Measurements from ENCODE around the gene ZNF277. TPM values are rescaled to one million over a fixed set of nuclear protein-coding genes. Genes with fewer than 3 reads are reported as not detected.
A peak's percentile ranks its signal among the peaks of the same experiment; 100 is the strongest.

Gene ZNF277
- polyA plus RNA-seq, 5 donors: 24.0 to 39.2 (median 36.3) TPM

DNA sequence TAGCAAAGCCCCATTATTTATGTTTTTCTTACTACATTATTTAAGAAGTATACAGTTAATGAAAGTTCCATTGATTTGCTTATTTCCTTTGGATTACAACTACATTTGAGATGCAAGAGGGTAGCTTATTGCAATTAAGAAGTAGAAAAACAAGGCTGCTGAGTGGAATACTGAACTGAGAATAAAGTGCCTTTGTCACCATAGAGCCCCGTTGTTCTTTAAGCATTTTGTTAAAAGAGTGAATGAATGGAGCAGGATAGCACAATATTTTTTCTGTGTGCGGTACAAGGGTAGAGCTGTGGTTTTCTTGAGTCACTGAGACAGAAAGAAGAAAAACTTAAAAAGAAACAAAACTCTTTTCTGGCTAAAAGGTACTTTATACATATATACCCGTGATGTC is 45.6 kb downstream of the ZNF277 start:
- DNase-seq: no peak

DNA sequence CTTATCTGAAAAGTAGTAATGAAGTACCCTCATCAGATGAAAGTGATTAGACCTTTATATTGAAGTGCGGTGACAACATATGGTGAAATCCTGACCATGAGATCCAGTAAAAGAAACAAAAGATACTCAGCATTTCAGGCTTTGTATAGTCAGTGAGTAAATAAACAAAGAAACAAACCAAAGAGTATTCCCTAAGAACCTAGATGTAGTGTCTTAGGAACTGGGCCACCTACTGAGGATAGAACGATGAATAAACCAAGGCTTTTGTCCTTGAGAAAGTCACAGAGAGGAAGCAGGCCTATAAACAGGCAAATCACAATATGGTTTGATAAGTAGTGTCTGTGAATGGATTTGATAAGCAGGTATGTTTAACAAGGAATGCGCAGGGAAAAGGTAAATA is 46.2 kb downstream of the ZNF277 start:
- no peak for DNase-seq

DNA sequence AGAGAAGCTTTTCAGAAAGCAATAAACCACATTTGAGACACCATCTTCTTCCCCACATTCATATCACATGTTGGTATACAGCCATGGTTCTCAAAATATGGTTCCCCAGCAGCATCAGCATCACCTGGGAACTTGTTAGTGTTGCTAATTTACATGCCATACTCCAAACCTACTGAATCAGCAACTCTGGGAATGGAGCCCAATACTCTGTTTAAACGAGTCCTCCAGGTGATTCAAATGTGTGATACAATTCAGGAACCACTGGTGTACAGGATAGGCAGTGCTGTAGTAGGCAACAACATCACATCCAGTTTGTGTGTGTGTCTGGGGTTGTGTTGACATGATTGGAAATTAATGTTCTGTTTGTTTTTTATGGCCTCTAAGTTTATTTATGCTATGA is 47.7 kb downstream of the ZNF277 start:
- no peak for DNase-seq

DNA sequence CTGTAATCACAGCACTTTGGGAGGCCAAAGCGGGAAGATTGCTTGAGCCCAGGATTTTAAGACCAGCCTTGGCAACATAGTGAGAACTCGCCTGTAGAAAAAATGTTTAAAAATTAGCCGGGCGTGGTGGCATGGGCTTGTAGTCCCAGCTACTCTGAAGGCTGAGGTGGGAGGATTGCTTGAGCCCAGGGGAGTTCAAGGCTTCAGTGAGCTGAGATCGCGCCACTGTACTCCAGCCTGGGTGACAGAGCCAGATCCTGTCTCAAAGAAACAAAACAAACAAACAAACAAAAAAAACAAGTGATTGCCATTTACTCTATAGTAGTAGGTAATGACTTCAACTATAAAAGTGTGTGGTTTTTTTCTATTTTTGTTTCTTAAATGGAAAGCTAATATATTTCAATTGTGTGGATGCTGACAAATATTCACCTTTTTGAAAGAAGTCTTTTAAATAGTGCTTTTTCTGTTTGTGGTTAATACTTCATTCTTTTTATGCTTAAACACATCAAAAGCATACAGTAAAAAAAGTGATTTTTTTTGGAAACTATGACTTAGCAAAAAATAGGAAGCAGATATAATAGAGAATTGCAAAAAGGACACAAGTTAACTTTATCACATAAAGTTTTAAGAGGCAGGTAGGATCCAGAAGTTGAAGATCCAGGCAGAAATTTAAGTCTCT is 48.4 kb downstream of the ZNF277 start:
- no peak for DNase-seq

DNA sequence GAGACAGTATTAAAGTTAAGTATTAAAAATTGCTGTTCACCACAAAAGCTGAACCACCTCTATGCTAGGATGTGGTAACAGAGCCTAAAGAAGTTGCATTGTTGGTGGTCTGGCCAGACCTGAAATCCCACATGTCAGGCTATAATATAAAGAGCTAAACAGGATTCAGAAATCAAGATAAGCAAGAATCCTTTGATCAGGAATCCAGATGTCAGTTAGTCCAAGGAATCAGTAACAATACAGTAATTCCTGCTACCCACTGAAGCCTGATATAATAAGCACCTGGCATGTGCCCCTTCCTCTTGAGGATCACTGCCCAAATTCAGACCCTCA is 48.9 kb downstream of the ZNF277 start:
- DNase-seq: no peak

DNA sequence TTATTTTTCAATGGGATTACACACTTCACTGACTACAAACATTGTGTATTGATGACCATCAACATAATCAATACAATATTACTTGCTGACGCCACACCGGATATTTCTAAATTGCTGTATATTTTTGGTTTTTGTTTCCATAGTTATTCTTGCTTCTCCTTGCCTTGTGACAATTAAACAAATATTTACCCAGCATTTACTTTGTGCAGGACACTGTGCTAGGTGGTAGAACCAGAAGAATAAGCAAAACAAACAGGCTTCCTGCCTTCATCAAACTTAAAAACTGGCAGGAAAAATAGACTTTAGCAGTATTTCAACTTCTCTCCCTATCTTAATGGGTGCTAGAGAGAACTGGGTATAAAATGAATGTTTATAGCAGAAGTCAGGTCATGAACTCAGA is 50.6 kb downstream of the ZNF277 start:
- no peak for DNase-seq

DNA sequence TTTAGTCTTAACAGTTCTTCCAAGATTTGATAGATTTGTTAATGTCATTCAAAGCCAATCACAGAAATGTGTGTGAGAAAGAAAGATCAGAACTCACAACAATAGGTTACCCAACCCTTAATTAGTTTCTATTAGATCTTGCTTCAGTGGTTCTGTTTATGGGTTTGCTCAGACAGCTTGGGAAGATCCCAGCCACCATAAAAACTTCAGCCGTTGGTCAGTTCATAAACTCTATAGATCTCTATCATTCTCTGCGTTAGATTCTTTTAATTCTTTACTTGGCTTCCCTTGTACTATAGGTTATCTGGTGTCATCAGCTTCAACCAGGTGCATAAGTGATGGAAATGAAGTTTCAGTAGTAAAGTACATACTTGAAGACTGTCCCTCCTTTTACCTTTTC is 54.4 kb downstream of the ZNF277 start:
- no peak for DNase-seq

DNA sequence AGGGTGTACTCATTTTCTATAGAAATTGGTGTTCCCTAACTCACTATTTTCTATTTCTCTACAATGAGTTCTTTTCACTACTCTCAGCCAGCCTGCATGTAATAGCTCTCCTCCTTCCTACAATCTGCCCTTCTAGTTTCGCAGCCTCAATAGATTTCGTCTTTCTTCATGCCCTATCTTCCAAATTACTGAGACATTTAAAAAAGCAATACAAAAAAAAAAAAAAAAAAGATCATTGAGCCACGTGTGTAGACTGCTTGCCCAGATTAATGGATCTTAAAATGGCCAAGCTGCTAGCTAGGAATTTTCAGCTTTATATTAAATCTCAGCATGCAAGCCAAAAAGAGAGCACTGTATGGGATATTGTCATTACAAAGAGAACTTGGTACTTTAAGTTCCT is 55.5 kb downstream of the ZNF277 start:
- DNase-seq: no peak

DNA sequence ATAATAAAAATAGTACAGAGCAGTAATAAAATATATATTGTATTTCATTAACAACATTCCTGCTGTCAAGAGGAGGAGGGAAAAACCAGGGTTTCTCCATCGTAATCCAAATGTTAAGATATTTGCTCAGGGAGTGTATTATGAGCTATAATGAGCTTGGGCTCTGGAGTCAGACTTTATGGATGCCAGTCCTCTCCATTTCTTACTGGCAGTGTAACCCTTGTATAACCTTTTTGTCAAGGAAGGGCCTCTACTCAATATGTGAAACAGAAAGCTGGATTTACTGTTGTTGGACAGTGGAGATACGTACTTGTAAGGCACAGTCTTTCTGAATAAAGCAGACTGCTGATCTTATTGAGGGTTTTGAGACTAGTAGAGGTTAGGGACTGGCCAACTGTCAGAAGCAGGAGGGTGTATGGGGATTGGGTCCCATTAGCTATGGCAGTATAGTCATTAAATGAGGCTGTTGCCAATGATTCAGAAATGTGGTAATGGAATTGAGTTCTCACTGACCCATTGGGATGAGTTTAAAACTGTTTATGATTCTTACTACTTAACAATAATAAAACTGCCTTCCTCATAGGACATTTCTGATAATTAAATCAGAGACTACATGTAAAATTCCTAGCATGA is 56.5 kb downstream of the ZNF277 start:
- peak in 1 of 2 donors; percentile 21 for DNase-seq

DNA sequence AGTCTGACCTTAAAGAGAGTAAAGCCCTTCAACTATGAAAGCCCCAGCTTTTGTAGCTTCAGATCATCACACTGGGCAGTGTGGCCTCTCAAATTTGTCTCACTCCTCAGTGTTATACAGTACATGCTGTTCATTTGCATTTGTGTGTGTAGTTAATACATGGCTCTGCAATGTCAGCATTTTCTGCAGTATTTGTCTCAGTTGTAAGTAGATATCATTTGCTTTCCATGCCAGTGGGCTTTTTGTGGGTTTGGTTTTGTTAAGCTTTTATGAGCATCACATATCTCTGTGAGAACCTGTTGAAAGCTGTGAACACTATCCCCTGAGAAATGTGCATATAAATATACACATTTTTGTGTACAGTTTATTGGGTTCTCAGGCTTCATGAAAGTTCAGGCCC is 57.0 kb downstream of the ZNF277 start:
- DNase-seq: no peak

DNA sequence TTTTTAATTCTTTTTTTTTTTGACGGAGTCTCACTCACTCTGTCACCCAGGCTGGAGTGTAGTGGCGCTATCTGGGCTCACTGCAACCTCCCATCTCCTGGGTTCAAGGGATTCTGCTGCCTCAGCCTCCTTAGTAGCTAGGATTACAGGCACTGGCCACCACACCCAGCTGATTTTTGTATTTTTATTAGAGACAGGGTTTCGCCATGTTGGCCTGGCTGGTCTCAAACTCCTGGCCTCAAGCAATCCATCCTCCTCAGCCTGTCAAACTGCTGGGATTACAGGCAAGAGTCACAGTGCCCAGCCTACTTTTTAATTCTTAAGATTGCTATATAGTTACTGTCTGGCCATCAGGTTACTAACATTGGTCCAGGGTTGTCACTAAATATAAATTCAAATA is 59.6 kb downstream of the ZNF277 start:
- no peak for DNase-seq

DNA sequence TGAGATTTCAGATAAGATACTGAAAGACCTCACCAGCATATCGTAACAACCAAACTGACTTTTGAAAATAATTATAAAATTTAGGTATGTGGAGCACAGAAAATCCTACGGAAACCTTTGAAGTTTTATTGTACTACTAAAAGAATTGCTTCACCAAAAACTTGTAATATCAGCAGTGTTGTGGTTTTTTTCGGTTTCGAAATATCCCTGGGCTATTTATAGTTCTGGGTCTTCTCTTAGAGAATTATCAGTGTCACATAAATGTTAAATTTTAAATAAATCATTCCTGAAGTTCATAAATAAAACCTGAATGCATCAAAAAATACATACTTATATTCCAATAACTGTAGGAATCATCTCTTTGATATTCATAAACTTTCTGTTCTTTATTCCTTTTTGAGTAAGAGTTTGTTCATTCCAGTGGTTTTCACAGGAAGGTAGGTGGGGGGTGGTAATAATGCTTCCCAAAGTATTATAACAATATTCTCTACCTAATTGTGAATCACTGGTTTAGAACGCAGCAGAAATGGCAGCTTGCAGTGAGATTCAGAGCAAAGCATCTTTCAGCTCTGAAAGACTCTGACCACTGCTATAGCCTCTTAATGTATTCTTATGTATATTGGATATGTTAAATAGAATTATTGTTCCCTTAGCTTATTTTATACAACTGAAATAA is 60.2 kb downstream of the ZNF277 start:
- no peak for DNase-seq

DNA sequence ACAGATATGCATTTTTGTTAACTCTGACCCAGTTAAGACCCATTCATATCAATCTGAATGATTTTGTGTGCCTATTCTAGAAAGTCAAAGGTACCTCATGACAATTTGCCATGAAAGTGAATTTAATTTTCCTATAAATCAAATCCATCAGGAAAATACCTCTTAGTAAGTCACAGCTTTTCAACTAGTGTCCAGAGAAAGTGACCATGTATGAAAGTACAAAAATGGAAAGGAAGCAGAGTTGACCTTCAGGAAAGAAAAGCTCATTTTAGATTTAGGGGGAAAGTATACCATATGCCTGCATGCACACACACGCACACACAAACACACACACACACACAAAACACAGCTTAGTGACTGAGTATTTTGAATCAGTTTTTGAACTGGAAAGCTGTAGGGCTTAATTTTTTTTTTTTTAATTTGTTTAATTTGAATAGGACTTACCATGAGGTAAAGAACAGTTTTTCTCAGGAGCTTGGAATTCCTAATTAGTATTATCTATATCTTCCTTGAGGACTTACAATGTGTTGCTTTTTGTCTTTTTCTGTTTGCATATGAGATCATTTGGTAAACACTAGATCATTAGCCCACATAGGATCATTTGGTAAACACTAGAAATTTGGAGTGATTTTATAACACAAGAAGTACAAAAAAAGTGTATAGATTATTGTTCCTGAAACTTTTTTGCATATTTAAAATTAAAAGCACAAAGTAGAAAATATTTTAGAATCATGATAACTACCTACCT is 61.6 kb downstream of the ZNF277 start:
- DNase-seq: no peak

DNA sequence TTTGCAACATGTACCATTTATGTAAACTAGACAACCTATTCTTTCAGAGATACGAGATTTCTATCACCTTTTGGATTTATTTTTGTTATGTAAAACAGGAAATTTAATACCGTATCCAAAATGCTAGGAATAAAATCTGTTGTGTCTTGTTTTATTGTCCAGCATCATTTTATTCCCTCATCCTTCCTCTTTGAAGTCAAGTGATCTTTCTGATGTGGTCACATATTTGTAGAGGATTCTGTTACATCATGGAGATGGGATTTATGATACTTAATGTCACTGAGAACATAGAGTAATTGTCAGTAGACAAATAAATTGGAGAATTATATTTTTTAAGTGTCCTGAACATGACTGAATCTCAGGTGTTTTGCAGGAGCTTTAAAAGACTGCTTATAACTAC is 64.7 kb downstream of the ZNF277 start:
- DNase-seq: no peak

DNA sequence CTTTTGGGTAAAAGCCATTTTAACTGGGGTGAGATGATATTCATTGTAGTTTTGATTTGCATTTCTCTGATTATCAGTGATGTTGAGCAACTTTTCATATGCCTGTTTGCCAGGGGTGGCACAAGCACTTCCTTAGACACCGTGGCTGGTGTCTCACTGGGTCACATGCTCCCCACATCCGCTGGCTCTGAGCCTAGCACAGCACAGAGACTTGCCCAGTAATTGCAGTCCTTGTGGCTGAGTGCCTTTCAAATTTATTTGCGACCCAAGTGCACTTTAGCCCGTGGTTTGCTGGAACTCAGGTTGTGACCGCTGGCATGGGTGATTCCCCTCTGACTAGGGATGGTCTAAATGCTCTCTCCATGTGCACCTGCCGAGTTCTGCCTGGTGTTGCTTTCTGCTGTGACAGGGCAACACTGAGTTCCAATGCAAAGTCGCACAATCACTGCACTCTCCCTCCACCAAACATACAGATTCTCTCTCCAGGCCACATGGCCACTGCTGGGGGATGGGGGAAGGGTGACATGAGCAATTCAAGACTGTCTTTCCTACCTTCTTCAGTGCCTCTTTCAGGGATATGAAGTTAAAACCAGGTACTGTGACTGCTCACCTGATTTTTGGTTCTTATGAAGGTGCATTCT is 66.5 kb downstream of the ZNF277 start:
- DNase-seq: no peak

DNA sequence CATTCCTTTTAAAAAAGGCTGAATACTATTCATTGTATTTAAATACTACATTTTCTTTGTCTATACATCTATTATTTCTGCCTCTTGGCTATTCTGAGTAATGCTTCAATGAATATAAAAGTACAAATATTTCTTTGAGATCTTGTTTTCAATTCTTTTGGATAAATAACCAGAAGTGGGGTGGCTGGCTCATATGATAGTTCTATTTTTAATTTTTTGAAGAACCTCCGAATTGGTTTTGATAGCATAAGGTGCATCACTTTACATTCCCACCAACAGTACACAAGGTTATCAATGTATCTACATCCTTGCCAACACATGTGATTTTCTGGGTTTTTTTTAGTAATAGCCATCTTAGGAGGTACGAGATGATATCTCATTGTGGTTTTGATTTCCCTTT is 72.5 kb downstream of the ZNF277 start:
- DNase-seq: no peak

DNA sequence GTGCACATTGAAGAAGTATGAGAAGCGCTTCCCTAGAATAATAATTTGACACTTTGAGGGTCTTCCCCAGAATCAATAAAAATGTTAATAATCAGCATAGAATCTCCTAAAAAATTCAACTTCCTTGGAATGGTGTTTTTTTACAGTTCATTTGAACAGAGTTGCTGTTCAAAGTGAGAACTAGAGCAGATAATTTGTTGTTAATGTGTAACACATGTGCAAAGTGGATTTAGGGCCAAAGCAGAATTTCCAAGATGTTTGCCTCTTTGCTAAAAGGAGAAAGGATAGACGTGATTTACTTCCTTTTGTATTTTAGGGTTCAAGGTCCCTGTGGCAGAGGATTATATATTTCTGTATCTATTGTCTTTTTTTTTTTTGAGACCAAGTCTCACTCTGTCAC is 73.8 kb downstream of the ZNF277 start:
- no peak for DNase-seq

DNA sequence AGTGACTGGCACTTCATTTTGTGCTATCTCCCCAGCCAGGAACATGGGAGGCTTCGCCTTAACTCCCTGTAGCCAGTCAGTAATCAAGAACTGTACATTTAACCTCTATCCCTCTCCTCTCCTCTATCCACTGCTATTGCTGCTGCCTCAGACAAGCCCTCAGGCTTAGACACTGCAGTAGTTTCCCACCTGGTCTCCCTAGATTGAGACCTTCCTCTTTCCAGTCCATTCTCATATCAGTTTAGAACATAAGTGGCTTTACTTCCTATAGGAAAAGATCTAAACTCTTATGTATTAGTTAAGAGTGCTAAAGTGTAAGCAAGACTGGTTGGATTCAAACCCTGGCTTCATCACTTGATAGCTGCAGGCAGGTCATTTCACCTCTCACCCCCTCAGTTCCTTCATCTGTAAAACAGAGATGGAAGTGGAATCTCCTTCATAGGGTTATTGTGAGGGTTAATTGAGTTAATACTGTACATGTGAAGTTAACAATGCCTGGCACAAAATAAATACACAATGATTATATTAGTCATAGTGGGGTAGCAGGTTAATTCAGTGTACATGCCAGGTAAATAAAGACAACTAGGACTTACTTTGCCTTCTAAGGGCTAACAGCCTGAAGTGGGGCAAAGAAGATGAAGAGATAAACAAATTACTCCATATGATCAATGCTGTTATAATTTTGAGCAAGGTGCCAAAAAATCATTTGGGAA is 76.1 kb downstream of the ZNF277 start:
- DNase-seq: no peak

DNA sequence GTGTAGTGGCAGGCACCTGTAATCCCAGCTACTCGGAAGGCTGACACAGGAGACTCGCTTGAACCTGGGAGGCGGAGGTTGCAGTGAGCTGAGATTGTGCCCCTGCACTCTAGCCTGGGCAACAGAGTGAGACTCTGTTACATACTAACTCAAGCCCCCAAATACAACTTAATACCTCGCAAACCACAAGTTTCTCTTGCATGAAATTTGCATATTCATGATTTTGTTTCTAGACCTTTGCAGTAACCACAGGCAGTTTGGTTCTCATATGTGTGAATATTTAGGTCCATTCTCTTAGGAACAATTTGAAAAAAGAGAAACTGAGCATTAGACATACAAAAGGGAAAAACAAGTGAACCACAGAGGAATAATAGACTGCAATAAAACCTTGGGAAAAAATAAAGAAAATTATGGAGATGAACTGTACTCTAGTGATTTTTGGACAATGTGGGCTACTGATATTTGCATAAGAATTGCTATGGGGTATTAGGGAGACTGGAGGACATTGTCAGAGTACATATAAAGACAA is 77.0 kb downstream of the ZNF277 start:
- no peak for DNase-seq

DNA sequence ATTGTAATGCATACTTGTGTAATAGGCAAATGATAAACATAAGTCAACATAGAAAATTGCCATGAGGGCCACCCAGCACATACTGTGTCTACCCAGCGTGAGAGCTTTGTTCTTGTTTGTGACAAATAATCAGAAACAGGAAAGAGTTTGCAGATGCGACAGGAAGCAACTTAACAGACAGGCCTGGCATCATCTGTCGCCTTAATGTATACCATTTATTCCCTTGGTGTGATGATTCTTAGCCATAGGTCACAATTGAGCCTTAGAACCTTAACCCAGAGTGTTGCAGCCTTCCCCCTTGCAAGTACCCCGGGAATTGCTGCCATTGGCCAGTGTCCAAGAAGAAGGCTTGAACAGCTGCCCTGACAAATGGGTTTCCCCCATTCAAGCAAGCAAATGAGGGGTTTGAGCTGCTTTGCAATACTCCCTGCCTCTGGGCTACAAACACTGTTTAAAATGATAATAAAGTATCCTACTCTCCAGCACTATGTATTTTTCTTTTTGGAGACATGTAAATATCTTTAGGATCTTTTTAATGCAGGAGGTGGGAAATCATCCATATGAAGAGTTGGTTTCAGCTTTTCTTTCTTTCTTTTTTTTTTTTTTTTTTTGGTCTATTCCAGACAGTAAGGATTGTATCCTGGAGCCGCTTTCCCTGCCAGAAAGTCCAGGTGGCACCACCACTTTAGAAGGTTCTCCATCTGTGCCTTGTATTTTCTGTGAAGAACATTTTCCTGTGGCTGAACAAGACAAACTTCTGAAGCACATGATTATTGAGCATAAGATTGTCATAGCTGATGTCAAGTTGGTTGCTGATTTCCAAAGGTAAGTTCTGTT is 80.0 kb downstream of the ZNF277 start:
- peak in 1 of 2 donors; percentile 23 for DNase-seq

Data from right lung (tissue), 5 donors.